Measurements from ENCODE around the gene TENM4.

The TENM4 gene

GRCh38 chr11:79221444-79222130, 219.2 kb downstream of the TENM4 start:
- TF ChIP-seq CEBPB (IDR thresholded peaks at IDR 0.05), result no peak
- TF ChIP-seq TEAD4 (IDR thresholded peaks at IDR 0.05), result no peak
- no peak for TF ChIP-seq EP300 (IDR thresholded peaks at IDR 0.05; ENCODE audit: borderline replicate concordance)
- no peak for TF ChIP-seq TCF12 (IDR thresholded peaks at IDR 0.05; ENCODE audit: low read depth)
- TF ChIP-seq FOXM1 (IDR thresholded peaks at IDR 0.05; ENCODE audit: borderline replicate concordance, low read depth), result no peak
- TF ChIP-seq, protein P1, sequence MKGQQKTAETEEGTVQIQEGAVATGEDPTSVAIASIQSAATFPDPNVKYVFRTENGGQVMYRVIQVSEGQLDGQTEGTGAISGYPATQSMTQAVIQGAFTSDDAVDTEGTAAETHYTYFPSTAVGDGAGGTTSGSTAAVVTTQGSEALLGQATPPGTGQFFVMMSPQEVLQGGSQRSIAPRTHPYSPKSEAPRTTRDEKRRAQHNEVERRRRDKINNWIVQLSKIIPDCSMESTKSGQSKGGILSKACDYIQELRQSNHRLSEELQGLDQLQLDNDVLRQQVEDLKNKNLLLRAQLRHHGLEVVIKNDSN (IDR thresholded peaks at IDR 0.05), result no peak
- TF ChIP-seq MAX (IDR thresholded peaks at IDR 0.05), result no peak
- TF ChIP-seq, protein P2, sequence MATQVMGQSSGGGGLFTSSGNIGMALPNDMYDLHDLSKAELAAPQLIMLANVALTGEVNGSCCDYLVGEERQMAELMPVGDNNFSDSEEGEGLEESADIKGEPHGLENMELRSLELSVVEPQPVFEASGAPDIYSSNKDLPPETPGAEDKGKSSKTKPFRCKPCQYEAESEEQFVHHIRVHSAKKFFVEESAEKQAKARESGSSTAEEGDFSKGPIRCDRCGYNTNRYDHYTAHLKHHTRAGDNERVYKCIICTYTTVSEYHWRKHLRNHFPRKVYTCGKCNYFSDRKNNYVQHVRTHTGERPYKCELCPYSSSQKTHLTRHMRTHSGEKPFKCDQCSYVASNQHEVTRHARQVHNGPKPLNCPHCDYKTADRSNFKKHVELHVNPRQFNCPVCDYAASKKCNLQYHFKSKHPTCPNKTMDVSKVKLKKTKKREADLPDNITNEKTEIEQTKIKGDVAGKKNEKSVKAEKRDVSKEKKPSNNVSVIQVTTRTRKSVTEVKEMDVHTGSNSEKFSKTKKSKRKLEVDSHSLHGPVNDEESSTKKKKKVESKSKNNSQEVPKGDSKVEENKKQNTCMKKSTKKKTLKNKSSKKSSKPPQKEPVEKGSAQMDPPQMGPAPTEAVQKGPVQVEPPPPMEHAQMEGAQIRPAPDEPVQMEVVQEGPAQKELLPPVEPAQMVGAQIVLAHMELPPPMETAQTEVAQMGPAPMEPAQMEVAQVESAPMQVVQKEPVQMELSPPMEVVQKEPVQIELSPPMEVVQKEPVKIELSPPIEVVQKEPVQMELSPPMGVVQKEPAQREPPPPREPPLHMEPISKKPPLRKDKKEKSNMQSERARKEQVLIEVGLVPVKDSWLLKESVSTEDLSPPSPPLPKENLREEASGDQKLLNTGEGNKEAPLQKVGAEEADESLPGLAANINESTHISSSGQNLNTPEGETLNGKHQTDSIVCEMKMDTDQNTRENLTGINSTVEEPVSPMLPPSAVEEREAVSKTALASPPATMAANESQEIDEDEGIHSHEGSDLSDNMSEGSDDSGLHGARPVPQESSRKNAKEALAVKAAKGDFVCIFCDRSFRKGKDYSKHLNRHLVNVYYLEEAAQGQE (IDR thresholded peaks at IDR 0.05; ENCODE audit: low read depth), result no peak
- TF ChIP-seq NFIC (IDR thresholded peaks at IDR 0.05), result no peak
- TF ChIP-seq ZBTB7A (IDR thresholded peaks at IDR 0.05; ENCODE audit: low read depth), result no peak
- no peak for TF ChIP-seq YY1 (IDR thresholded peaks at IDR 0.05; ENCODE audit: low read depth)

- TF ChIP-seq EP300 (IDR thresholded peaks at IDR 0.05; ENCODE audit: borderline replicate concordance) (no peak), CEBPB (IDR thresholded peaks at IDR 0.05) (no peak), ZBTB7A (IDR thresholded peaks at IDR 0.05; ENCODE audit: low read depth) (no peak), TCF12 (IDR thresholded peaks at IDR 0.05; ENCODE audit: low read depth) (no peak), TAF1 (IDR thresholded peaks at IDR 0.05; ENCODE audit: low read depth) (no peak), NFIC (IDR thresholded peaks at IDR 0.05) (no peak), FOXM1 (IDR thresholded peaks at IDR 0.05; ENCODE audit: borderline replicate concordance, low read depth) (no peak), TEAD4 (IDR thresholded peaks at IDR 0.05) (no peak), YY1 (IDR thresholded peaks at IDR 0.05; ENCODE audit: low read depth) (no peak), CREB1 (IDR thresholded peaks at IDR 0.05; ENCODE audit: low read depth) (no peak), EGR1 (IDR thresholded peaks at IDR 0.05) (no peak), RAD21 (IDR thresholded peaks at IDR 0.05; ENCODE audit: low read depth) (no peak), MAX (IDR thresholded peaks at IDR 0.05) (no peak)
- TF ChIP-seq, protein P2 (IDR thresholded peaks at IDR 0.05; ENCODE audit: low read depth), result no peak
- TF ChIP-seq, protein P1 (IDR thresholded peaks at IDR 0.05), result no peak
Observed at GRCh38 chr11:79220171-79220570, 220.7 kb downstream of the TENM4 start.

- no peak for TF ChIP-seq TAF1 (IDR thresholded peaks at IDR 0.05; ENCODE audit: low read depth)
- TF ChIP-seq, protein P2 (IDR thresholded peaks at IDR 0.05; ENCODE audit: low read depth), result no peak
- TF ChIP-seq RAD21 (IDR thresholded peaks at IDR 0.05; ENCODE audit: low read depth), result no peak
- no peak for TF ChIP-seq TCF12 (IDR thresholded peaks at IDR 0.05; ENCODE audit: low read depth)
- no peak for TF ChIP-seq YY1 (IDR thresholded peaks at IDR 0.05; ENCODE audit: low read depth)
- TF ChIP-seq EGR1 (IDR thresholded peaks at IDR 0.05), result no peak
- no peak for TF ChIP-seq TEAD4 (IDR thresholded peaks at IDR 0.05)
Observed at GRCh38 chr11:79219186-79220045, 221.4 kb downstream of the TENM4 start.

DNA sequence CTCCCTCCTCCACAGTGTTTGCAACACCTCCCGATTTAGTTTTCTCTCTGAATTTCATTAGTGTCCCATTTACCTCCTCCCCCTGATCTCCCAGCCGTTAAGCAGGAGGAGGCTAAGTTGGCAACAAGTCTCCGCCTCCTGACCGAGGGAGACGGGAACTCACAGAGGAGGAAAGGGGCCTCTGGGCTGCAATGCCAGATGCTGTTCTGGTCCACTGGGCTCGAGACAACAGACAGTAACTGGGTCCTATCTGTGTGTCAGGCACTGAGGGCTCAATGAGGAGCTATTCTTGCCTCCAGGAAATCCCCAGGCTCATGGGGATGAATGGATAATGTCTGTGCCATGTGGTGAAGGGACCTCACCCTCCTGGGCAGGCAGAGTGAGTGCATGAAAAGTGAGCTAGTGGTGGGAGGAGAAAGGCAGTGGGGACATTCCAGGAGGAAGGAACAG, 228.1 kb downstream of the TENM4 start:
- no peak for TF ChIP-seq NFIC (IDR thresholded peaks at IDR 0.05)
- TF ChIP-seq TCF12 (IDR thresholded peaks at IDR 0.05; ENCODE audit: low read depth), result no peak
- no peak for TF ChIP-seq YY1 (IDR thresholded peaks at IDR 0.05; ENCODE audit: low read depth)
- TF ChIP-seq ZBTB7A (IDR thresholded peaks at IDR 0.05; ENCODE audit: low read depth), result no peak
- no peak for TF ChIP-seq FOXM1 (IDR thresholded peaks at IDR 0.05; ENCODE audit: borderline replicate concordance, low read depth)
- TF ChIP-seq, protein P1 (IDR thresholded peaks at IDR 0.05), result no peak
- TF ChIP-seq EGR1 (IDR thresholded peaks at IDR 0.05), result no peak
- no peak for TF ChIP-seq MAX (IDR thresholded peaks at IDR 0.05)
- TF ChIP-seq TAF1 (IDR thresholded peaks at IDR 0.05; ENCODE audit: low read depth), result no peak
- no peak for TF ChIP-seq CREB1 (IDR thresholded peaks at IDR 0.05; ENCODE audit: low read depth)
- TF ChIP-seq, protein P2 (IDR thresholded peaks at IDR 0.05; ENCODE audit: low read depth), result no peak
- TF ChIP-seq EP300 (IDR thresholded peaks at IDR 0.05; ENCODE audit: borderline replicate concordance), result no peak
- TF ChIP-seq CEBPB (IDR thresholded peaks at IDR 0.05), result no peak

All from Ishikawa (cell line).